ENCODE measurements around the gene OR2AT4.
"Not testable (repeated sequence)": the region's sequence is repeated elsewhere in the genome, so short reads cannot be mapped to it uniquely, and the experiment has no call there.

The OR2AT4 gene

DNA sequence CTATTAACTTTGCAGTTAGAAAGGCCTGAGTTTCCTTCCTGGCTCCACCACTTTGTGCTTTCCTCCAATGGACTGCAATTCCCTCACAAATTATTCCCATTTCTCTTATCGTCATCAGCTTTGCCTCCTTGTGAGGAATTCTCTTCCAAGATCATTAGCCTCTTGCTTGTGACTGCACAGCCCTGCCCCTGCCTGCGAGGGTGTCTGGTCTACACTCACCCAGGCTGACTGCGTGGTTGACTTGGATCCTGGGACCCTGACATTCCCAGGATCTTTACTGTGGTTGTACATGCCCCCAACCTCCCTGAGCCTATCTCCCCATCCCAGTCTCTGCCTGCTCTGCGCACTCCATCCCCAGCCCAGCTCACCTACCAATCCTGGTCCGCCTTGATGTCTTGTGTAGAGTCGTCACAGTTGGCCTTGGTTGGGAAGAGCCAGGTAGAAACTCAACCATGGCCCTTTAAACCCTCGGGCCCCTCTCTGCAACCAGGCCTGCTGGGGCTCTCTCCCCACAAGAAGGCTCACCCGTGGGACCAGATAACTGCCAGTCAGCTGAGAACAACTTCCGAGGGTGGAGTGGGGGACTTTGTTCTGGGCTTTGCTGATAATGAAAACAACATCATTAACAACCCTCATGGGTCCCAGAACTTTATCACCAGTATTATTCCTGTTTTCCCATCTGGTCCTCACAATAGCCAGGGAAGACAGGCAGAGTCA lies at the start of gene OR2AT4:
TSS of gene OR2AT4 (minus strand) at position 421 of the 717 bp plus-strand sequence.
- no peak for FAIRE-seq

DNA sequence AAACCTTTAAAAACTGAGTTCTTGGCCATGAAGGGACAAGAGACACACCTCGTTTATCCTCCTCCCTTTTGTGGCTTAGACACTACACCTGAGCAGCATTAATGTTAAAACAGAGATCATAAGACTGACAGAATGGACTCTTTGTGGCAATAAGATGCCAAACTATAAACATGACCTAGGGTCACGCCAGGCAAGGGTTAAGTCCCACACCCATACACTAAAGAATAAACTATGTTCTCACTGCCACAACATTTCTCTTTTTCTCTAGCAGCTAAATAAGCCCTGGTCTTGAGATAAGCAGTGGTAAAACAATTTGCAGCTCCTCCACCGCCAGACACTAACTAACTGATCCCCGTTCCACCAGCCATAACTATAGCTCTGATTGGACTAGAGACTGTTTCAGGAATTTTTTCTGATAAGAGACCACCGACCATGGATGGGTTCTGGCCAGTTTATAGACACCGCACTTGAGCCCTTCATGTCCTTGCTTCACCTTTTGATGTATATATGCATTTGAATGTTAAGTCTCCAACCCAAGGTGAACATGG lies 49.4 kb upstream of the OR2AT4 start:
- FAIRE-seq, result no peak

DNA sequence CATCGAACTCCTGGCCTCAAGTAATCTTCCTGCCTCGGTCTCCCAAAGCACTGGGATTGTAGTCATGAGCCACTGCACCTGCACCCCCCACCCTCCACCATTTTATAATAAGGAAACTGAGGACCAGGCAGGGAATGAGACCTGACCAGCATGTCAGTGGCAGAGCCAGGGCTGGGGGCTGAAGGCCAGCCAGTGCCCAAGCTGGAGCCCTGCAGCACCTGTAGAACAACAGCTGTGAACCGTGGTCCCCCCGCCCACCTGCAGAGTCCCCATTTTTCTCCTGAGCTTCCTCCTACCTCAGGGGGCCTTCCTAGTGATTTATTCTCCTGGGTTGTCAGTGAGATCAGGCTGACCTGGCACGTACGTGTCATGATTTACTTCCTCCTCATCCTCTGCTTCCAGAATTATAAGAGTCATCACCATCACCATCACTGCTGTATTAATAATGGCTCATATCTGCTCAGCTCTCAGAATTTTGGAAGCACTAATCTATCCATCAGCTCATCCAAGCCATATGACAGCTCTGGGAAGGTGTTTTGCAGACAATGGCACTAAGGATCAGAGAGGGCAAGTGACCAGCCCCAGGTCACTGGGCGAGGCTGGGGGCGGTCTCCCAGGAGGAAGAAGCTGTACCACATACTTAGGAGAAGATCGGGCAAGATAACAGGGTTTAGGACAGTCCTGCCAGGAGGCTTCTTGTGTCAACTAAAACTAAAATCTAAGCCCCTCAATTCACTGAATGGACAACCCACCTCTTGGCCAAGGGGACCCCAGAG lies 48.7 kb upstream of the OR2AT4 start:
- no peak for FAIRE-seq

DNA sequence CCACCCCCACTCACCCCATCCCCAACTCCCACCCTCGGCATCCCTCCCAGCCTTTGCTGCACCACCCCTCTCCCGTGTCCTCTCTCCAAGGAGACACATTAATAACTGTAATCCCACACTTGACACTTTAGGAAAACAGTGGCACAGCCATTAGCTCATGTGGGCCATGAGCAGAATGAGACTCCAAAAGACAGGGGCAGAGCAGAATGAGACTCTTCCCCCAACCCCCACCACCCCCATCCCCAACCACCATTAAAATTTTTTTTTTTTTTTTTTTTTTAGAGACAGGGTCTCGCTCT lies 48.0 kb upstream of the OR2AT4 start:
- no peak for FAIRE-seq

DNA sequence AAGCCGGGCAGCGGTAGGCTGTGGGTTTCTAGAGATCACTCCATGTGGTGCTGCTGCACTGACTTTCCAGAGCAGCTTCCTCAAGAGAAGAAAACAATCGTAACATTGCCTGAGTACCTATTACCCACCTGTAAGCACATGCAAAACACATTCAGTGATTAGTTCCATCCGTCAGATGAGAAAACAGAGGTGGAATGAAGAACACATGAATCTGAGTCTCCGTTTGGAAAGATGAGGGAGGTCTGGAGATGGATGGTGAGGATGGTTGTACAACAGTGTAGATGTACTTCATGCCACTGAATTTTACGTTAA lies 46.7 kb upstream of the OR2AT4 start:
- FAIRE-seq, result no peak

DNA sequence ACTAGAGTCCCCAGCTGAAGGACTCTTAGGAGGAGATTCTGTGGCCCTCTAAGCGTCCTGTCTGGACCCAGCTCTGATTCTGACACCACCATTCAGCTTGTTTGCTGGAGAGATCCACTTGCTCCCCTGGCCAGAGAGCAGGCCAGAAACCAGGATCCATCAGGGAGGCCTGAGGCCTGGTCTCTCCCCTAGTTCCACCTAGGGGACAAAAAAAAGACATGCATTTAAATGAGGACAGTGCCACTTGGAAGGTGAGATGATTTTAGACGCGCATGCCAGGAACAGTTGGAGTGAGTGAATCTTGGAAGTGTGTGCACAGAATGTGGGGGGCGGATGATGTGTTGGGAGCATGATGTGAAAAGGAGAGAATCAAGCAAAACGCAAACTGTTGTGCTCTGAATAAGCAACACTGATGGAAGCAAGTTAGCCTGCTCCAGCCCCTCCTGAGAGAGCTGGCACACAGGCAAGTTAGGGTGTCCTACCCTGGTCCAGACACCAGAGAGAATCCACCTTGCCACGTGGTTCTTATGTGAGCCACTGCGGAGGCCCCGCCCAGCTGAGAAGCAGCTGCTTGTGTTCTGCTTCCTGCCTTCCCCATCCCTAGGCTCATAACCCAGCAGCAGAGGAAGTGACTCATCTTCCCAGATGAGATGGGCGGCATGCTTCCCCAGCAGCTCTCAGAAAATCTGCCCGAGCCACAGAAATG lies 46.2 kb upstream of the OR2AT4 start:
- no peak for FAIRE-seq

DNA sequence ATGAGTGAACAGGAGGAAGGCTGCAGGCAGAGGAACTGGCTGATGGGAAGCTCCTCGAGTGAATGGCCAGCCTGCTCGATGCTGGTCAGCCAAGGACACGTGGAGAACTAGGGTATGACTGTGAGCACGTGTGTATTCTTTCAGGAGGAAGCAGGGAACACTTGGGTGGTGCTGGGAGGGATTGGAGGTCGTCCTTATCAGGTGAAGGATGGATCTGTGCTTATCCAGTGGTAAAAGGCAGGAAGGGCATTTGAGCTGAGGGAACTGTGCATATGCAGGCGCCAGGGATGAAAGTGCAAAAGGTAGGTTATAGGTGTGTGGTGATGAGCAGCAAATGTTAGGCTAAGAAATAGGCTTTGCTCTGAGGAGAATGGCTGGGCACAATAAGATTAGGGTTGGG lies 44.5 kb upstream of the OR2AT4 start:
- FAIRE-seq, result no peak

DNA sequence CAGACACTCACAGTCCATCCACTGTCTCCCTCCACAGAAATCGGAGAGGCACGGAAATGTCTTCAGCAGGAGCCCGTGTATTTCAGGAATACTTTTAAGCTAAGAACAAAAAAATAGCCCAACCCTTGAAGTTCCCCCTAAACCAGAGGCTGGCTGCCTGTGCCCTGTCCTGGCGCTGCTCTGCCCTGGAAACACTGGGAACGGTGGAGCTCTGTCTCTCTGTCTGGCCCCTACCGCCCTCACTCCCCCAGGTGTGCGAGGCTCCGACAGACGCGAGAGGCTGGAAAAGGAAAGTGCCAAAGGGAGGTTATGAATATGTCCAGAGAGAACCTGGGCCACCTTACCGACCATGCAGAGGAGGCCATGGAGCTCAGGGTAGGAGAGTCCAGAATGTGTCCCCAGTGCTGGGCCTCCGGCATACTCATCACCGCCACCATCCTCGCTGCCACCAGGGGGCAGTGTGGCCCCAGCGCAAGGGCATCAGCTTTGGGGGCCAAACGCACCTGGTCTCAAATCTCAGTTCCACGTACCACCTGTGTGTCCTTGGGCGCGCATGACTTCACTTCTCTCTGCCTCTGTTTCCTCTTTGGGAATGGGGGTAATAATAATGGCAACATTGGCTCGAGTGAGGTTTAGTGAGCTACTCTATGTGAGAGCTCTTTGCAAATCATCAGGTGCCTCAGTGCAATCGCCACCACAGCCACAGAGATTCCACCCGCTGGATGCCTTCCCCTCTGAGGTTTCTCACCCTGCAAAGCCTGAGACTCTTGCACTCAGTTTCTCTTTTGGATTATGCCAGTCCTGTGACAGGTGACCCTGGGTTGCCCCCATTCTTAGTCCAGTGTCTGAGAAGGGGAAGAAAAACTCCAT lies 43.8 kb upstream of the OR2AT4 start:
- no peak for FAIRE-seq

DNA sequence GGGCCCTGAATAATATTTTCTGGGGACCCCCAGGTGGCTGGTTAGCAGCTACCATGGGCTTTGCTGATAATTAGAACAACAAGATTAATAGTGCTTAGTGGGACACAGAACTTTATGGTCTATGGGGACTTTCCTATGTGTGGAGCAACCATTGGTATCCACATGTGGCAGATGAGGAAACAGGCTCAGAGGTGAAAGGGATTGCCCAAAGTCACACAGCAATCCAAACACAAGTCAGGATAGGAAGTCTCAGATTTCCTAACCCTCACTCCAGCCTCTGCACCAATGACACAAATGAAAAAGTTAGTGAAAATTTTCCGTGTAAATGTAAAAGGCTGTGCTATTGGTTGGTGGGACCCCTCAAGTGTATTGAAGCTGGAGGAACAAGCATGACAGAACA lies 39.0 kb upstream of the OR2AT4 start:
- no peak for FAIRE-seq

DNA sequence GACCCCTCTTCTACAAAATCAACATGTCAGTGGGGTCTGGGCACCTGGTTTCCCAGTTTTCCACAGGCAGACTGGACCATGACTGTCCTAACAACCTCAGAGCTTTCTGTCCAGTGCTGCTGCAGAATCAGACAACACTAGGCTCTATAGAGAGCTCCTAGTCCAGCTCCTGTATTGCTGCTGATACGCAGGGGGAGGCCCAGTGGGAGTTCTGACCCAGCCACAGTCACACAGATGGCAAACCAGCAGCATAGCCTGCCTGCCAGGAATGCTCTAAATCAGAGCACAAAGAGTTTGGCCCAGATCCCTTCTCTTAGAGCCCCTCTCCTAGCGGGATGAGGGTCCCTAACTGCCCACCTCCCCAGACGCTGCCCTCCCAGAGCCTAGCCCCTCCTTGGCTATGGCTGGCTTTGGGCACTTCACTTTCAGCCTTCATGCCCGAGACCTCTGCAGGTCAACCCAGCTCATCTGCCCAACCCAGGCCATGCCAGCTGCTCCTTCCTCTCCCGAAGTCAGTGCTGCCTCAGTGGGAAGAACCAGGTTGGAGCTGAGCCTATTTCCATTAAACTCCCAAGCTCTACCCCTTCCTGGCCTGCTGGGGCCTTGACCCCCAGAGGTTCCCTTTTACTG lies 38.5 kb upstream of the OR2AT4 start:
- no peak for FAIRE-seq

DNA sequence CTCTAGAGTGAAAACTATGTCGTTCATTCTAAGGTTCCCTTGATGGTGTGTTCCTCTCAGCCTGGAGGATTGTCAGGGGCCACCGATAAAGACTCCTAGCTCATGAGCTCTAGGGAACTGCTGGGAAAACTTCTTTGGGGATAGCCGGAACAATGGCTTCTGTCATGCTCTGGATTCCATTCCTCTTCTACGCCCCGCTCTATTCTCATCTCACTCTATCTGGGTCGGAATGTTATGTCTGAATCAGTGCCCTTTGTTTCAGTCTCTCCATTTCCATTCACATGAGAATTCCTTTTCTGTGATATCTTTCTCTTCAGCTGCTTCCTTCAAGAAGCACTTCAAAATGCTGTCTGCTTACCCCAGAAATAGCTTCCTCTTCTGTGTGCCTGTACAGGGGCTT lies 37.3 kb upstream of the OR2AT4 start:
- no peak for FAIRE-seq

DNA sequence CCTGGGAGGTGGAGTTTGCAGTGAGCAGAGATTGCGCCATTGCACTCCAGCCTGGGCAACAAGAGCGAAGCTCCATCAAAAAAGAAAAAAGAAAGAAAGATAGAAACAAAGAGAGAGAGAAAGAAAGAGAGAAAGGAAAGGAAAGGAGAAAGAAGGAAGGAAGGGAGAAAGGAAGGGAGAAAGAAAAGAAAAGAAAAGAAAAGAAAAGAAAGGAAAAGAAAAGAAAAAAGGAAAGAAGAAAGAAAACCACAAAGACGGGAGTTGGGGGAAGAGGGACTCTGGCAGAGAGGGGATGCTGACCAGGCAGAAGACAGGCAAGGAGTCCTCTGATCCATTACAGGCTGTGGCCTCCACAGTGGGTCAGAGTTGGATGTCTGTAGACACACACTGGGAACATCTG lies 35.4 kb upstream of the OR2AT4 start:
- no peak for FAIRE-seq

DNA sequence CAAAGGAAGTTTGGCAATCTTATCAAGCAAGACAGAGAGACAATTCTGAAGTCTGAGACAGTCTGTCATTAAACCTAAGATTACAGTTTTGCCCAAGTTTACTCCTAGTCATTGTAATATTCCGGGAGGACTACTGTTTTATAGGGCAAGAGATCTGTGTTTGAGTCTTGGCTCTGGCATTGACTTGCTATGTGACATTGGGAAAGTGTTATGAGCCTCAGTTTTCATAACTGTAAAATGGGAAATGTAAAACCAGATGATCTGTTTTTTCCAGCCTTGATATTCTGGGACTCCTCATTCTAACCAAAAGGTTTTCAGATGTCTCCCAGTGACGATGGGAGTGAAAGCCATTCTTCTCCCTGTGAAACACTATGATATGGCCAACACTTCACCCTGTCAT lies 29.9 kb upstream of the OR2AT4 start:
- no peak for FAIRE-seq

DNA sequence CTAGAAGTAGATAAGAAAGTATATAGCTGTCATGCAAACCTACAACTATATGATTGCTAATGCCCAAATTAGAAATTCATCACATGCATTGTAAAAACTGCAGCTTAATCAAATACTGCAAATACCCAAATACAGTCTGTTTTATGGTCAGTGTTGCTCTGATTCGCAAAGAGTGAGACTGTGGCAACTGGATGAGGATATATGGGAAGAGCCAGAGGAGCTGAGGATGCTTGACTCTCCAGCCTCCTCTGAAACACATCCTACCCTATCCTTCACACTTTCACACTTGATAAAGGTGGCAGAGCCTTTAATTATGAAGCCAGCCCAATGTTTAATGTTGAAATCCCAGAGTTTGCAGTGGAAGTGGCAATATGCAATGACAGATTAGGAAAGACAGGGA lies 21.9 kb upstream of the OR2AT4 start:
- no peak for FAIRE-seq

DNA sequence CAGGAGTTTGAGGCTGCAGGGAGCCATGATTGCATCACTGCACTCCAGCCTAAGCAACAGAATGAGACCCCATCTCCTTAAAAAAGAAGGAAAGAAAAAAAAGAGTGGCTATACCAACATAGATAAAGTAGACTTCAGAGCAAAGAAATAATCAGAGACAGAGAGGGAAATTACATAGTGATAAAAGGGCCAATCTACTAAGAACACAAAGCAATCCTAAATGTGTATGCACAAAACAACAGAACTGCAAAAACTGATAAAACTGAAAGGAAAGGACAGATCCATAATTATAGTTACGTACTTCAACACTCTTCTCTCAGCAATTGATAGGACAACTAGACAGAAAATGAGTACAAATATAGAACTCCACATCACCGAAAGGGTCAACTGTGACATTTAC lies 17.8 kb upstream of the OR2AT4 start:
- FAIRE-seq, result no peak

DNA sequence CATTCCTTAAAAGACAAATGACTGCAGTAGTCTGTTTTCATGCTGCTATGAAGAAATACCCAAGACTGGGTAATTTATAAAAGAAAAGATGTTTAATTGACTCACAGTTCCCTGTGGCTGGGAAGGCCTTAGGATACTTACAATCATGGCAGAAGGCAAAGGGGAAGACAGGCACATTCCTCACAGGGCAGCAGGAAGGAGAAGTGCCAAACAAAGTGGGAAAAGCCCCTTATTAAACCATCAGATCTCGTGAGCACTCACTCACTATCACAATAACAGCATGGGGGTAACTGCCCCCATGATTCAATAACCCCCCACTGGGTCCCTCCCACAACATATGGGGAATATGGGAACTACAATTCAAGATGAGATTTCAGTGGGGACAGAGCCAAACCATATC lies 16.4 kb upstream of the OR2AT4 start:
- FAIRE-seq, result no peak

DNA sequence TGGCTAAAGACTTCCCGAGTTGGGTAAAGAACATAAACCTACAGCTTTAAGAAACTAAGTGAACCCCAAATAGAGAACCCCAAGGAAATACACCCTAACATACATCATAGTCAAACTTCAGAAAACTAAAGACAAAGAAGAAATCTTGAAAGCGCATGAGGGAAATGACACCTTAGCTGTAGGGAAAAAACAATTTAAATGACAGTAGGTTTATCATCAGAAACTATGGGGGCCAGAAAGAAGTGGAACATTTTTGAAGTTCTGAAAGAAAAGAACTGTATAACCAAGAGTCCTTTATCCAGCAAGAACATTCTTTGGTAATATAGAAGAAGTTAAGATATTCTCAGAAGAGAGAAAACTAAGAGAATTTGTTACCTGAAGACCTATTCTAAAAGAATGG lies 15.5 kb upstream of the OR2AT4 start:
- no peak for FAIRE-seq

DNA sequence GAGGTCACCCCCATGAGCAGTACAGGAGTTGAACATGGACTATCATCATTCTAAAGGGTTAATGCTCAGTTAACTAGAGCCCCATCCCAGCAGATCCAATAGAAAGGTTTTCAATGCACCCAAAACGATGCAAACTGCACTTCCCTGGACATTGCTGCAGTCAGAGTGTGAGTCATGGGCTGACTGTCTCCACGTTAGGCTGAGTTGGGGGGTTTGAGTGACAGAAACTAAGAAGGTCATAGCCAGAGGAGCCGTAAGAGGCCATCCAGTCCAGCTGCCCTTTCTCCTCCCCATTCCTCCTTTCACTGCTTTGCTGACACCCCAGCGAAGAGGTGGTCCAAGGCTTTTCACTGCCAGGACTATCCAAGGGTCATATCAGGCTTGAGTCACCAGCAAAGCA lies 10.5 kb upstream of the OR2AT4 start:
- no peak for FAIRE-seq

DNA sequence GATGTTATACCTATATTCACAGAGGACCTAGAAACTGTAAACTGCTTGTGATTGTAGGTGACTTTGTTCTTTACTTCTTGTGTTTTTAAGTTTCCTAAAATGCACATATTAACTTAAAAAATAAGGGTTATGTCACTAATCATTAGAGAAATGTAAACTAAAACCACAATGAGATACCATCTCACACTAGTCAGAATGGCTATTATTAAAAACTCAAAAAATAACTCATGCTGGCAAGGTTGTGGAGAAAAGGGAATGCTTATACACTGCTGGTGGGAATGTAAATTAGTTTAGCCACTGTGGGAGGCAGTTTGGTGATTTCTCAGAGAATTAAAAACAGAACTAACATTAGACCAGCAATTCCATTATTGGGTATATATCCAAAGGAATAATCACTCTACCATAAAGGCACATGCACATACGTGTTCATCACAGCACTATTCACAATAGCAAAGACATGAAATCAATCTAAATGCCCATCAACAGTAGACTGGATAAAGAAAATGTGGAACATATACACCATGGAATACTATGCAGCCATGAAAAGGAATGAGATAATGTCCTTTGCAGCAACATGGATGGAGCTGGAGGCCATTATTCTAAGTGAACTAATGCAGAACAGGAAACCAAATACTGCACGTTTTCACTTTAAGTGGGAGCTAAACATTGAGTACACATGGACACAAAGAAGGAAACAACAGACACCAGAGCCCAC lies 9.4 kb upstream of the OR2AT4 start:
- not testable (repeated sequence) for FAIRE-seq

DNA sequence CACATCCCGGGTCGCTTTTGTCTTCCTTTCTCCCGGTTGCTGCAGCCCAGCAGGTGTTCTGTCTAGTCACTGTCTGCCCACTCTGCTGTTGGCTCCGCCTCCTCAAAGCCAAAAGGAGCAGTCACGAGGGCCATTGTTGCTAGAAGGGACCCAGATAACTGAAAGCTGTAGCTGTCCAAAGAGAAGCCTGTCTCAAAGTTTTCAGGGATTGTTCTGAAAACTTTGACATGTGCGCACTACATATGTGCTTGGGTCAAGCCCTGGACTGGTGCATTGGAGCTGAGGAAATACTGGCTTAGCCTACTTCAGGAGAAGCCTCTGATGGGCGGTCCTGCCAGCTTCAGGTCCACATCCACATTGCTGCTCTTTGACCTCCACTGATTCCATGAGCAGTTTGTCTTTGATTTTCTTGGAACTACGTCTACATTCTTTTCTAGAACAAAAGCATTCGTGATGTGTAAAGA lies 8.8 kb upstream of the OR2AT4 start:
- FAIRE-seq, result no peak

DNA sequence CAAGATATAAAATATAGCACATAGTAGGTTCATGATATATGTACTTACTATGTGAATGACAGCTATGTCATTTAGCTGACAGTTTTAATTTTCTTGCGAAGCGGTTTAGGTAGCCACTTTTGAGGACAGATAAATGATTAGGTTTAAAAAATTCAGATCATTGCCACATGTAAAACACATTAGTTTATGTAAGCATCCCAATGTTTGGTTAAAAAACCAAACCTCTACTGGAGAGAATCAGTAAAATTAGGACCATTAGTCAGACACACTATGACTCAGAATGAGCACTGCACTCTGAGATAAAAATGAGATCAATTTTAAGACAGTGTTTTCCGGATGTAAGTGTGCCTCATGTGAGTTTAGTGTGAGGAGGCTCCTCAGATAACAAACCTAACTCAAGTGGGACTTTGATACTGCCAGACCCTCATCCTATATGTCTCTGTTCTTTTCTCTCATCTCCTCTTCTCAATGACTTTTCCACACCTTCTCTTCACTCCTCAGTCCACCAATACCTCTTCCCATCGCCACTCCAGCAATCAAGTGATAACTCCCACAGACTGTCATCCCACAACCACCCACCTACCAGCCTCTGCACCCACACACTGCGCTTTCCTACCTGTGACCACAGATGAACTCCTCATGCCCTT lies 6.8 kb upstream of the OR2AT4 start:
- FAIRE-seq, result no peak
